HG02571 (cell line): ENCODE data around the gene TSSK2.
A peak's percentile ranks its signal among the peaks of the same experiment; 100 is the strongest.

Experiments
- ATAC-seq: cut with Tn5 transposase; IDR thresholded peaks from one replicate; pipeline ENCODE4 v1.9.1; 2021; ENCODE audit warnings: mild to moderate bottlenecking, moderate library complexity; ENCODE audit not compliant: unreplicated experiment

Gene TSSK2

GRCh38 chr22:19167106-19167869 lies 36.2 kb downstream of the TSSK2 start:
- ATAC-seq: no peak

GRCh38 chr22:19168088-19168890 lies 37.2 kb downstream of the TSSK2 start:
- no peak for ATAC-seq

GRCh38 chr22:19169002-19169946 lies 38.2 kb downstream of the TSSK2 start:
- ATAC-seq: no peak

- no peak for ATAC-seq
These were observed 38.8 kb downstream of the TSSK2 start for GRCh38 chr22:19169947-19170318.

GRCh38 chr22:19172213-19173046 lies 41.3 kb downstream of the TSSK2 start:
- no peak for ATAC-seq

GRCh38 chr22:19173047-19174035 lies 42.2 kb downstream of the TSSK2 start:
- ATAC-seq: no peak

- no peak for ATAC-seq
These were observed 43.3 kb downstream of the TSSK2 start for GRCh38 chr22:19174106-19175025.

- ATAC-seq: no peak
These were observed 44.0 kb downstream of the TSSK2 start for GRCh38 chr22:19175026-19175601.

- ATAC-seq: no peak
These were observed 44.6 kb downstream of the TSSK2 start for GRCh38 chr22:19175602-19176174.

- no peak for ATAC-seq
These were observed 45.1 kb downstream of the TSSK2 start for GRCh38 chr22:19176175-19176643.

GRCh38 chr22:19176732-19177131 lies 45.6 kb downstream of the TSSK2 start:
- no peak for ATAC-seq

- no peak for ATAC-seq
These were observed 46.3 kb downstream of the TSSK2 start for GRCh38 chr22:19177164-19178064.

- ATAC-seq: peak; percentile 26
These were observed 47.1 kb downstream of the TSSK2 start for GRCh38 chr22:19178065-19178656.

- peak; percentile 61 for ATAC-seq
These were observed 47.8 kb downstream of the TSSK2 start, which contains the start of gene SLC25A1 for GRCh38 chr22:19178657-19179496. Gene SLC25A1, minus strand, starts transcription at chr22:19178736. Its CDS starts 63 bp downstream, at chr22:19178673.
